Measurements from ENCODE around the gene SERPINA4. TPM values are rescaled to one million over a fixed set of nuclear protein-coding genes. Genes with fewer than 3 reads are reported as not detected.
"Not testable (repeated sequence)": the region's sequence is repeated elsewhere in the genome, so short reads cannot be mapped to it uniquely, and the experiment has no call there.

Gene SERPINA4
- polyA plus RNA-seq, 3 donors: 0.70 to 1.5 (median 1.5) TPM

DNA sequence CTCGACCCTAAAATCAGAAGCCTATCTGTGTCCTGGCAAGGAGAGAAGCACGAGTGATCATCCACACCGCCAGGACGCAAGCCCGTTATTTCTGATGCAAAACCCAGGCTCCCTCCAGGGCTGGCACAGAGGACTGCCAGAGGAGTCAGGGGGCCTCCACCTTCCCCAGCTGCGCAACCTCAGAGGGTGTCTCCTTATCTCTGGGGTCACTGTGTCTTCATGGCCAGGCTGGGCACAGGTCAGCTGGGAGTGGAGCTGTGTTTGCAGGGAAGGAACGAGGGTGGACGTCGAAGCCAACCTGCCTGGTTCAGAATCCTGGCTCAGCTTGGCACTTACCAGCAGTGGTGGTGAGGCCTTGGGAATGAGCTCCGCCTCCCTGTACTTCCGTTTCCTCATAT is 38.9 kb downstream of the SERPINA4 start:
- no peak for DNase-seq (ENCODE audit: extremely low read depth in 1 of 11, low read depth in 9 of 11, low spot score in 4 of 11)

DNA sequence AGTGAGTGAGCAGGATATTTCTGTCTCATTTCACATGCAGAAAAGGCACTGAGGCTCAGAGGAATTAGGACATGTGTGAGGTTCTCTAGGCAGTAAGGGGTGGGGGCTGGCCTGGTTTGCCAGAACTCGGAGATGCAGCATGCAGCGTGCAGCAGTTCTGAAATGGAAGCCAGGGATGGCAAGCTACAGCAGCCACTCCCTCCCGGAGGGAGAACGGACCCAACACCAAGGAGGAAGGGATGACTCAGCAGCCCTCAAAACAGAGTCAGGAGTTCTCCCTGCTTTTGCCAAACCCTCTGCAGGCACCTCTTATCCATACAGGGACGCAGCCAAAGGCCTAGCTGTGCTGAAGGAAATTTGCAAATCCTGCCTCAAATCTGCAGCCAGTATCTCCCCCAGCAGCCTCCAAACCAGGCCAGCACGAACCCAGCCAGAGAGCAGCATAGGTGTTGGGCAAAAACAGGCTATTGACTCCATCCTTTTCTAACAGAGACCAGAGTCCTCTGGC is 40.7 kb downstream of the SERPINA4 start:
- no peak for DNase-seq (ENCODE audit: extremely low read depth in 1 of 11, low read depth in 9 of 11, low spot score in 4 of 11)

DNA sequence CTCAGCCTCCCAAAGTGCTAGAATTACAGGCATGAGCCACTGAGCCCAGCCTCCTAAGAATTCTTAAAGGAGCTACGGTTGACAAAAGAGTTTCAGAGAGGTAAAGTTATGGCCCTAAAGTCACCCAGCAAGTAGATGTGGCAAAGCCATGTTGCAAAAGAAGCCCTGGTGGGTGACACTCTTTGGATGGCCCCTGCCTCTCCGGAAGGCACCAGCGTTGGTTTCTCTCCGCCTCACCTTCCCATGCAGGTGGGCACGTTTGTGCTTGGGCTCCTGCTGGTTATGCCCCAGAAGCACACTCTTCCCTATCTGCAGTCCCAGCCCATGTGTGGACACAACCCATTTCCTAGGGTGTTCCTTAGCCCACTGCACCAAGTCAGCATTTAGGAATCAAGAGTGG is 41.5 kb downstream of the SERPINA4 start:
- no peak for DNase-seq (ENCODE audit: extremely low read depth in 1 of 11, low read depth in 9 of 11, low spot score in 4 of 11)

DNA sequence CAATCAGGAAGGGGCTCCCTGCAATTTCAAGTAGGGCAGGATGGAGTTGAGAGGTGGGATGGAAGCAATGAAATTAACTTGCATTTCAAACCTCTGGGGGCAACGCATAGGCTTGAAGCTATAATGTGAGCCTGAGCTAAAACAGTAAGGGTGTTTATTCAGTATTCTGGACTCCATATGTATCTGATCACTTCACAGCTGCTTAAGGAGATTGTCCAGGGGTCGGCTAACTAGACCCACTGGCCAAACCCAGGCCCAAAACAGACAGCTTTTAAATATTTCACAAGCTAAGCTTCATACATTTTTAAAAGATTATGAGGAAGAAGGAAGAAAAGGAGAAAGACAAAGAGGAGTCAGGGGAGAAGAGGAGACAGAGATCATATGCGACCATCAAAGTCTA is 44.1 kb downstream of the SERPINA4 start:
- no peak for DNase-seq (ENCODE audit: extremely low read depth in 1 of 11, low read depth in 9 of 11, low spot score in 4 of 11)

DNA sequence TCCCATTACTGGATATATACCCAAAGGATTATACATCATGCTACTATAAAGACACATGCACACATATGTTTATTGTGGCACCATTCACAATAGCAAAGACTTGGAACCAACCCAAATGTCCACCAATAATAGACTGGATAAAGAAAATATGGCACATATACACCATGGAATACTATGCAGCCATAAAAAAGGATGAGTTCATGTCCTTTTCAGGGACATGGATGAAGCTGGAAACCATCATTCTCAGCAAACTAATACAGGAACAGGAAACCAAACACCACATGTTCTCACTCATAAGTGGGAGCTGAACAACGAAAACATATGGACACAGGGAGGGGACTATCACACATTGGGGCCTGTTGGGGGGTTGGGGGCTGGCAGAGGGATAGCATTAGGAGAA is 47.7 kb downstream of the SERPINA4 start:
- not testable (repeated sequence) for DNase-seq (ENCODE audit: extremely low read depth in 1 of 11, low read depth in 9 of 11, low spot score in 4 of 11)

DNA sequence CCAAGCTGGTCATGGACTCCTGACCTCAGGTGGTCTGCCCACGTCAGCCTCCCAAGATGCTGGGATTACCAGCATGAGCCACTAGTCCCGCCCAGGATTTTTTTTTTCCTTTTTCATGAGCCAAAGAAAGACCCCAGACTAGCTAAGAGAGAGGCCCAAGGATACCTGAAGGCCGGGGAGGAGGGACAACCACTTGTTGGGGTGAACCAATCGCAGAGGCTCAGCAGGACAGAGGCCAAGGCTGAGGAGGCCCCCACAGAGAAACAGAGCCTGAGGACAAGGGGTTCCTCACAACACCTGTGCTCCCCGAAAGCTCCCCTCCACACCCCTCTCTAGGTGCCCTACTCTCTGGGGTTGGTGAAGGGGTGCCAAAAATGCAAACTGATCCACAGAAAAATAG is 49.9 kb downstream of the SERPINA4 start:
- no peak for DNase-seq (ENCODE audit: extremely low read depth in 1 of 11, low read depth in 9 of 11, low spot score in 4 of 11)

DNA sequence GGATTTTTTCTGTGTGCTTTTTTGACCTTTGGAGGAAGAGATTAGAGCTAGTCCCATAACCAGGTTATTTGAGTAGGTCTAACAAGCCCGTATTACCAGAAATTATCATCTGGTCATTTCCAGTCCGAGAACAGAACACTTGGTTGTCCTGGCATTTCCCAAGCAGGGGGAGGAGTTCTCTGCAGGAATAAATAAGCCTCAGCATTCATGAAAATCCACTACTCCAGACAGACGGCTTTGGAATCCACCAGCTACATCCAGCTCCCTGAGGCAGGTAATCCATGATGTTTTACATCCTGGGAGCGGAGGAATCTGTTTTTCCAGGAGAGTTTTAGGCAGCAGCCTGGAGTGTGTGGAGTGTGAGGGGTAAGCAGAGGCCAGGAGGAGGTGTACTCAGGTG is 50.9 kb downstream of the SERPINA4 start, which contains the start of gene SERPINA3:
Gene SERPINA3 (plus strand): TSS at position 218 of the 400 bp plus-strand sequence. CDS start 2,051 bp downstream, outside the sequence.
- no peak for DNase-seq (ENCODE audit: extremely low read depth in 1 of 11, low read depth in 9 of 11, low spot score in 4 of 11)

DNA sequence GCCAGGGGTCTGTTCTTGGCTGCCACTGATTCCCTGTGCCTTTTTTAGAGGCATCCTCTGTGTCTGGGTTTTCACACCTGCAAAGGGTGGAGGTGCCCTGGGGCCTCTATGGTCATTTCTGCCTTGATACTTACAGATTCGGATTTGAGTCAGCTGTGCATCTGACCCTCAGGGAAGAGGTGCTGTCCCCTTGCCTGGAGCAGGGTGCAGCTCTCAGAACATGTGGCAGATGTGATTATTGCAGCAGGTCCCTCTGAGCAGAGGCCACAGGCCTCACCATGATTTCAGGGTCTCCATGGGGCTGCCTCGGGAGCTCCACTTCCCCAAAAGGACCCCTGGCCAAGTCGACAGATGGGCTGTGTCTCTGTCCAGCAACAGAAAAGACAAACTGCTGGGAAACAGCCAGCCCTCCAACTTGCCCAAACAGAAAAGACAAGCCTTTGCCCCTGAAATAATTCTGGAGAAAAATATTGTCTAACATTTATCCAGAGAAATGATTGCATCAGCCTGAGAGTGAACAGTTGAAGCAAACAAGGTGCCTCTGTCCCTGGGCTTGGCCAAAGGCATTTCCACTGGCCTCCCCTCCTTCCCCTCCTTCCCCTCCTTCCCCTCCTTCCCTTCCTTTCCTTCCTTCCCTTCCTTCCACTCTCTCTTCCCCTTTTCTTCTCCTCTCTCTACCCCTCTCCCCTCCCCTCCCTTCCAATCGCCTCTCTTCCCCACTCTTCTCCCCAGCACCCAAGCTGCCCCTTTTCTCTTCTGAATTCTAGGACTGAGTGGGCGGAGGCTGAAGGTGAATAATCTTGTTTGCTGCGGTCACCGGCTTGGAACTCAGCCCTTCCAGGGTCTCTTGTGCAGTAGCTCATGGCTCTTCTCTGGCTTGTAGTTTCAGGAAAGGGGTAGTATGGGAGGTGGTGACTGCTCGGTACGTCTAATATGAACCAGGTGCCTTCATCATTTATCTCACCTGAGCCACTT is 51.6 kb downstream of the SERPINA4 start:
- no peak for DNase-seq (ENCODE audit: extremely low read depth in 1 of 11, low read depth in 9 of 11, low spot score in 4 of 11)

DNA sequence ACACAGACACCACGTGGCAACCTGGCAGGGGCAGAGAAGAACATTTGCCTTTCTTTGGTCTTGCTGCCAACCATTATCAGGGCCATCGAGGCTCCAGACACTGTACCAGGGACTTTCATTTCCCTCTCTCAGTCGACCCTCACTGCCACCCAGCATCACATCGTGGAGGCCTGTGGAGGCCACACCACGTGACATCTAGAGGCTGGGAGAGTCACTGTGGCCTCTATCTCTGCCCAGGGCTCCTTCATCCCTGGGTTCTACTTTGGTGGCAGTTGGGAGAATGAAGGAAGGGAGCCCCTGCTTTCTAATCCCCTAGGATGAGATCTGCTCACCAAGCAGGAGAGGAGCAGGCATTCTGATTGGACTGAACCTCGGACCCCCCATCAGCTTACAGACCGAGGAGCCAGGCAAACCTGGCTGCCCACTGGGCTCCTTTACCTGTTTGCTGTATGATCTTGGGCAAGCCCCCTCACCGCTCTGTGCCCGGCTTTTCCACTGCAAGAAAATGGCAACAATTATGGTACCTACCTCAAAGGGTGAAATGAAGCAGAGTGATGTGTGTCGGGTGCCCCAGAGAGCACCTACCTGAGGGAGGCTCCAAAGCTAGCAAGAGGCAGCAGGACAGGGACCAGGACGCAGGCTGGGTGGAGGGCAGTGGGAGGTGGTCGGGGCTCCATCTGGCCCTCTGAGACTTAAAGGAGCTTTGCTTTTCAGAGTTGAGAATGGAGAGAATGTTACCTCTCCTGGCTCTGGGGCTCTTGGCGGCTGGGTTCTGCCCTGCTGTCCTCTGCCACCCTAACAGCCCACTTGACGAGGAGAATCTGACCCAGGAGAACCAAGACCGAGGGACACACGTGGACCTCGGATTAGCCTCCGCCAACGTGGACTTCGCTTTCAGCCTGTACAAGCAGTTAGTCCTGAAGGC is 52.7 kb downstream of the SERPINA4 start:
- DNase-seq (ENCODE audit: extremely low read depth in 1 of 11, low read depth in 9 of 11, low spot score in 4 of 11): no peak

DNA sequence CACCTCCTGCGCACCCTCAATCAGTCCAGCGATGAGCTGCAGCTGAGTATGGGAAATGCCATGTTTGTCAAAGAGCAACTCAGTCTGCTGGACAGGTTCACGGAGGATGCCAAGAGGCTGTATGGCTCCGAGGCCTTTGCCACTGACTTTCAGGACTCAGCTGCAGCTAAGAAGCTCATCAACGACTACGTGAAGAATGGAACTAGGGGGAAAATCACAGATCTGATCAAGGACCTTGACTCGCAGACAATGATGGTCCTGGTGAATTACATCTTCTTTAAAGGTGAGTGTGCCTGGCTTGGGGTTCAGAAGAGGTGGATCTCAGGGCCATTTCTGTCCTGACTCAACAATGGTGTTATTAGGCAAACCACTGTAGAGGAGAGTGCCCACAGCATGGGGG is 53.6 kb downstream of the SERPINA4 start:
- DNase-seq (ENCODE audit: extremely low read depth in 1 of 11, low read depth in 9 of 11, low spot score in 4 of 11): no peak

DNA sequence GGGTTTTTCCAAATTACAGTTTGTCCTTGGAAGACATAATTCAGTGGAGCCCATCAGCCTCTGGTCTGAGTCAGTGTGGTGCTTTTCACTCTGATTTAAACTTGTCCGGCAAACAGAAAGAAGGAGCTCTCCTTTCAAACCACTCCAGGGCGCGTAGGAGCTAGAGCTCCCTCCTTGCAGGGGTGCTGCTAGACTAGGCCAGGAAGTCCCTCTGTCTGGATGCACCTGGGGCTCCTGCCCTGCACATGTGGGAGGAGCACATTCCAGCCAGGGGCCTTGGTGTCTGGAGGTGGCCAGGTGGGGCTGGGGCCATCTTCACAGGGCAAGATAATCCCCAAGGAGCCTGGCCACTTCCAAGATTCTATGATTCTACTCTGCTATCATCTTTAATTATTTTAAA is 54.0 kb downstream of the SERPINA4 start:
- no peak for DNase-seq (ENCODE audit: extremely low read depth in 1 of 11, low read depth in 9 of 11, low spot score in 4 of 11)

DNA sequence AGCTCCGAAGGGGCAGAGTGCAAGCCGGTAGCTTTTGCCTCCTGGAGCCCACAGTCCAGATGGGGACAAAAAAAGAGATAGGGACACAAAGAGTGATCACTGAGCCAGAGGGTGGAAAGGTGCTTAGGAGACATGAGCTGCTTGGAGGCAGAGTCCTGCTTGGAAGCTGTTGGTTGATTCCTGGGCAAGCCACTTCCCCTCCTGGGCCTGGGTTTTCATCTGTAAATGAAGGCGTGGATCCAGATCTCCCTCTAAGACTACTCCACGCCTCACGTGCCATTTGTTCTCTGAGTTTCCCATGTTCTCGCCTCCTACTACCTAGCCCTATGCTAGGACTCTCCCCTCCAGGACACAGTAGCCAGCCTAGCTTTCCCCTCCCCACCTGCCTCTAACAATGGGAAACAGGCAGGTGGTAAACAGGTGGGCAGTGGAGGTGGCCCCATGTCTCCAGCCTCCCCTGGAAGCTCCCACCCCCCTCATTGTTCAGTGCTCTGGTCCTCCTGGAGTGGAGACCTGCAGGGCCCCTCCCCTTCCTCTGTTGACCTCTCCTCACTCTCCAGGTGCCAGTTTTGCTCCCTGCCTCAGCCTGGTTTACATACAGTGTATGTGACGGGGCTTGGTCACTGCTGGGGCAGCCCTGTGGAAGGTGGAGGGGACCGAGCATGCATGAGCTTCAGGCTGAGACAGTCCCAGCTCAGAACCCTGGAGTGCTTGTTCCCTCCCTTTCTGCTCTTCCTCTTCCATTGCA is 54.8 kb downstream of the SERPINA4 start:
- DNase-seq (ENCODE audit: extremely low read depth in 1 of 11, low read depth in 9 of 11, low spot score in 4 of 11): no peak

DNA sequence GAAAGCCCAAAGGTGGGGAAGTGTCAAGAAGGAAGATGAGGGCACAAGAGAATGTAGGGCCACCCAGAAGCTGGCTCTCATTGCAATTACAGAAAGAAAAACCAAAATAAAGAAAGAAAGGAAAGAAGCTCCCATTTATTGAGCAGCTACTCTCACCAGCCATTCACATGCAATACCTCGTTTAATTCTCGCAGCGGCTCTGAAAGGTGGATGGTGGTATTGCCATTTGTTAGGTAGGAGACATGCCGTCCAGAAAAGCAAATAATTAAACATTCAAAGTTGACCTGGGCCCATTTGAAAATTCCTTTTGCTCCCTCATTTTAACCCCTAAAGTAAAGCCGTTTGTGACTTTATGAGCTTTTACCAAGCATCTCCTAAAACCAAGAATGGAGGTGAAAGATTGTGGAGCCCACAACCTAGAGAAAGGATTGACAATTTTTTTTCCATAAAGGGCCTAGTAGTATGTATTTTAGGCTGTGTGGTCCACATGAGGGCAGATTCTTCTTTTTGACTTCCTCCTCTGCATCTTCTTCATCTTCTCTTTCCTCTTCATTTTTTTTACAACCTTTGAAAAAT is 56.2 kb downstream of the SERPINA4 start:
- DNase-seq (ENCODE audit: extremely low read depth in 1 of 11, low read depth in 9 of 11, low spot score in 4 of 11): no peak

DNA sequence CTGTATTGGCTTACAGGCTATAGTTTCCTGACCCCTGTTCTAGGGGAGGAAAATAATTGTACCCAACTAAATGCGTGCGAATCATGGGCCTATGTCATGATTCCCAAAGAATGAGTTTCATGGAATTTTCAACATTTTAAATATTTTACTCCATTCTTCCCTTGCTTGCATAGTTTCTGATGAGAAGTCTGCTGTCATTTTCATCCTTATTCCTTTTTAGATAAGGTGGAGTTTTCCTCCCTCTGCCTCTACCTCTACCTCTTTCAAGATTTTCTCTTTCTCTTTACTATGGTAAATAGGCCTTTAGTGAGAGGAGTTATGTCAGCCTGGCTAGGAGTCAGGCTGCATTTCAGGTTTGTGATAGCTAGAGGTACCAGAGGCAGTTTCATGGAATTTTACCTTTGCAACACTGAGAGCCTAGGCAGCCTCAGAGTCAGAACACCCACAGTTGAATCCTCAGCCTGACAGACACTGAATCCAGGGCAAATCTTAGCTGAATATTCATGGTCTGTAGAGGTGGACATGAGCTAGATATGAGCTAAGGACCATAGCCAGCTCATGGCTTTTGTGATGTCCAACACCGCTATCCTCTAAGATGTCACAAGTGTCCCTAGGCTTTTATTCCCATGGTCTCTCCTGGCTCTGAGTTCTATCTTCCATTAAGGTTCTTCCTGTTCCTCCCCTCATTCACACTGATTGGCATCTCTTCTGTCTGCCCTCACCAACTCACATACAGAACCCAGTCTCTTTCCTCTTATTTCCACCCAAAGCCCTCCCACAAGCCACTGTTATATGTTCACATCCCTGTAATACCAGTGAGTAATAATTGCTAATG is 57.0 kb downstream of the SERPINA4 start:
- no peak for DNase-seq (ENCODE audit: extremely low read depth in 1 of 11, low read depth in 9 of 11, low spot score in 4 of 11)

DNA sequence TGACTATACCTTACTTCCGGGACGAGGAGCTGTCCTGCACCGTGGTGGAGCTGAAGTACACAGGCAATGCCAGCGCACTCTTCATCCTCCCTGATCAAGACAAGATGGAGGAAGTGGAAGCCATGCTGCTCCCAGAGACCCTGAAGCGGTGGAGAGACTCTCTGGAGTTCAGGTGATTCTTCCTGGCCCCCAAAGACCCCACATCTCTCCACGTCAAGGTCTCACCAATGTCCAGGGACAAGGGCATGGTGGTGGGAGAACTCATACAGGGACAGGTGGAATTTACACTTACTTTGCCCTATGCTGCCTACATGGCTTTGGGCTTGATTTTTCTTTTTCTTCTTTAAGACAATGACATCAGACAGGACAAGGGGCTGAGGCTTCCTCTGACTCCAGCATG is 58.1 kb downstream of the SERPINA4 start:
- DNase-seq (ENCODE audit: extremely low read depth in 1 of 11, low read depth in 9 of 11, low spot score in 4 of 11): no peak
